ENCODE measurements around the gene DNAH8.

- TF ChIP-seq CTCF (IDR thresholded peaks at IDR 0.05; ENCODE audit: extremely low read depth in 1 of 2, insufficient read depth in 1 of 2, low read depth in 1 of 2, low read length in 2 of 2): no peak
- TF ChIP-seq EZH2 (IDR thresholded peaks at IDR 0.05; ENCODE audit: borderline replicate concordance, low read depth, low read length, severe bottlenecking): no peak
- no peak for TF ChIP-seq POLR2A (IDR thresholded peaks at IDR 0.05; ENCODE audit: low read depth, low read length)
Measured at GRCh38 chr6:38753707-38754106, 38.6 kb downstream of the DNAH8 start.
